ENCODE data around the gene CAMKV.

The CAMKV gene

DNA sequence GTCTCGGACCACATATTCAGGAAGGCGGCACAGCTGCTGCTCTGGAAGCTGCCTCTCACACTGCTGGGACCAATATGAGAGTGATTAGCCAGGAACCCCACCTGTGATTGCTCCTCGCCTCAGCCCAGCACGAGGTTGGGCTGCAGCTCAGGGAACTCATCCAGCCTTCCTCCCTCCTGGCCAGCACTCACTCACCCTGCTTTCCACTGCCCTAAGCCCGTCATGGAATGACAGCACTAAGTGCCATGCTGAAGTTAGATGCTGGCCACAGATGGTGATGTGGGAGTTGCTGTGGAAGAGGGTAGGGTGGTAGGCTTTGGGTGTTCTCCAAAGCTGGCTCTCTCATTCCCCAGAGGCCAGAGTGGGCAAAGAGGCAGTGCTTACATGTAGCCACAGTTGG lies 26.6 kb upstream of the CAMKV start:
- no peak for DNase-seq

DNA sequence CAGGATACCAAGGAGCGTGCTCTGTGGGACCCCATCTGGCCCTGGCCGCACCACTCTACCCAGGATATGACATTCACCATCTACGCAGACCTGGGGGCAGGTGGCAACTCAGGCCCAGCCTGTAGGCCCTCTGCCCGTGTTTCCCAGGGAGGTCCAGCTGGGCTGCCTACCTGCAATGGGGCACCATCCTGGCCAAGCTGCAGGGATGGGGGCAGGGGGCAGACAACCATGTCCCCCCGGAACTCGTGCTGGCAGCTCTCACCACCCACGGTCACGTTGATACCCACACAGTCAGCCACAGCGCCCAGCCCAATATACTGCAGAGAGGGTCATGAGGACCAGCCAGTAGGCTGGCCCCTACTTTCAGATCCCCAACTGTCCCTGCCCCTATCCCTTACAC lies 26.1 kb upstream of the CAMKV start:
- DNase-seq = no peak

DNA sequence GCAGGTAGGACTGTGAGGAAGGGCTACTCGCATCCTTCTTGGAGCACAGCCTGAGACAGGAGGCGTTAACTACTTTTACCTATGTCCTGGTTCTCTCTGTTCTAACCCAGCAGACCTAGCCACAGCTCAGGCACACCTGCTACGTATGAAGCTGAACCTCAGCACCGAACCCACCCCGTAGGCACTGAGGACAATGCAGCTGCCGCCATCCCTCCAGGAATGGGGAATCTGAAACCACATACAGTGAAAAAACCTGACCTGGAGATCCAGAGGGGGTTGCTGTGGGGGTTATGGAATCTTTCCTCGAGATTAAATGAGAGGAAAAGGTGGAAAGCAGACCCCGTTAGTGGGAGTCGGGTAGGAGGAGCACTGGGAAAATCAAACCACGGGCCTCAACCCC lies 19.6 kb upstream of the CAMKV start:
- no peak for DNase-seq

DNA sequence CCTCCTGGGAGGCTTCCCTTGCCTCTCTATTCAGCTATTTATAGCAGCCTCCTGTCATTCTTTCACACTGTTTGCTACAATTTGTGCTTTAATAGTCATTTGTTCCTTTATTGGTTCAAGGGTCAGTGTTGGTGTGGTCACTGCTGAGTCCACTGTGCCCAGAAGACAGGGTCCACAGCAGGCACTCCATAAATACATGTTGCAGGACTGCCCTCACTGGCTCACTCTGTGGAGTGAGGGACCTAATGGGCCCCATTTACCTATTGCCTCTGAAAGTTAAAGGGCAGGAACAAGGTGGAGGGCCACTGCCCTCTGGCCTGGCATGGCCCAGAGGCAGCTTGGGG lies 17.2 kb upstream of the CAMKV start:
- no peak for DNase-seq

DNA sequence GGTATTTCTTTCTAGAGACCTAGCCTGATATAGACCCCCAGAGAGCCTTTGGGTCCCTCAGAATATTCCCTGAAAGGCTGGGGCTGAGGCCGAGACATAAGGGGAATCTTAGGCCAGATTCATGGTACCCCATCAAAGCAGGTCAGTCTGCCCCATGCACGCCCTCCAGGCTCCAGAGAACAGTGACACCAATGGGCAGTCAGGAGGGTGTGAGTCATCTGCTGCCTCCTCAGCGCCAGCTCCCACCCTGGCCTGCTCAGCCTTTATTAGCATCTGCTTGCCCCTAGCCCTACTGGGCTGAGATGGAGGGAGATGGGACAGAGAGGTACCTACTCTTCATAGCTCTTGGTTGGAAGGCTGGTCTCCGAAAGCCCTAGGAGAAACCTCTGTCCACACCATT lies 14.3 kb upstream of the CAMKV start:
- no peak for DNase-seq

DNA sequence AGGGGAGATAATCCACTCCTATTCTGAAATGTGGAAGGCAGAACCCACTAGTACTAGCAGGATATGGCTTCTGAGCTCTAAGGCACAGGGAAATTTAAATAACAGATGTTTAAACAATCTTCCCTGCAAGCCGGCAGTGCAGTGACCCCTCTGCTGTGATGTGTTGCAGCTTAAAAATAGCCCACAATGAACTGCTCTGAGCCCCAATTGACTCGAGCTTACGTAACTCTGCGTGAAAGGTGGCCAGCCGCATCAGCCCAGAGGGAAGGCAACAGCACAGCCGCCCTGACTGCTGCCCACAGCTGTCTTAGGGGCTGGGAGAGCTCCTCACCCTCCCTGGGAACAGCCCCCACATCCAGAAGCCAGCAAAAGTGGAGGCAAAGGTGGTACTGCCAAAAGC lies 12.5 kb upstream of the CAMKV start:
- no peak for DNase-seq

DNA sequence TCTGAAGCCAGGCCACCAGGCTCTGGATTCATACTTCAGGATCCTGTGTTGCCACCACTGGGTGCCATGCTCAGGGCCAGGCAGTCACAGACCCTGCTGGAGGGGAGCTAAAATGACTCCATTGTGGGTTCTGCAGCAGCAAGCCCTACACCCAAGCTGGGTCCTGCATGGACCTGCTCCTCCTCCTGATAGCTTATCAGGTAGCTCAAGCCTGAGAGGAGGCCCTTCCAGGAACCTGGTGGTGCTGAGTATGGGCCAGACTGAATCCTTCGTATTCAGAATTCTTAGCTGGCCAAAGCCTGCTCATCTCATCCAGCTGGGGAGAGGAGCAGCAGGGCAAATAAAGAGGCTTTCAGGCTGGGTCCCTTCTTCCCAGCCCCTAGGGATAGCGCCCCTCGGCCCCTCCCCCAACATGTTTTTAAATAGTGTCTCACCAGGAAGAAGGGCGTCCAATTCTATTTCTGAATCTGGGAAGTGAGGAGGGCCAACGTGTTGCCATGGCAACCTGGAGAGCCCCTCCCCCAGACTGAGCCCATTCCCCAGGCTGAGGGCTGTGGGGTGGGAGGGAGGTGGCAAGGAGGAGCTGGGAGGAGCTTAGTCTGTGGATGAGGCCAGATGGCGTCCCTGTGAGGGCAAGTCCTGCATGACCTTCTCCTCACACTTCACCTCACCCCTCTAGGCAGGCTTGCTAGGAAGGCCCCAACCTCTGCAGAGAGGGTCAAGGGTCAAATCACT lies 11.0 kb upstream of the CAMKV start:
- DNase-seq = no peak

DNA sequence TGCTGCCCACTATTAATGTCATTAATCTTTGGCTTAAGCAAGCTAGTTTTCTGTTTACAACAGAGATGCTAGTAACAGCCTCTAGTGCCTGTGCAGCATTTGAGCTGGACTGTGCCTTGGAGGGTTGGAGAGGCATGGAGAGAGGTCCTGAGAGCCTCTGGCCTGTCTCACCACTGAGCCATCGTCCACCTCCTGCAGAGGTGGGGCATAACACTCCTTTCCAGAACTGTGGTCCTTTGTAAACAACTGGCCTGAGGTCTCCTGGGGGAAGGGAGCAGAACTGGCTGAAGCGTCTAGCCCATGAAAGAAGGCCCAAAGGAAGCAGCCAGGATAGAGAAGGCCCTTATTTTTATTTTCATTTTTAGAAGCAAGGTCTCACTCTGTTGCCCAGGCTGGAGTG lies 10.0 kb upstream of the CAMKV start:
- no peak for DNase-seq

DNA sequence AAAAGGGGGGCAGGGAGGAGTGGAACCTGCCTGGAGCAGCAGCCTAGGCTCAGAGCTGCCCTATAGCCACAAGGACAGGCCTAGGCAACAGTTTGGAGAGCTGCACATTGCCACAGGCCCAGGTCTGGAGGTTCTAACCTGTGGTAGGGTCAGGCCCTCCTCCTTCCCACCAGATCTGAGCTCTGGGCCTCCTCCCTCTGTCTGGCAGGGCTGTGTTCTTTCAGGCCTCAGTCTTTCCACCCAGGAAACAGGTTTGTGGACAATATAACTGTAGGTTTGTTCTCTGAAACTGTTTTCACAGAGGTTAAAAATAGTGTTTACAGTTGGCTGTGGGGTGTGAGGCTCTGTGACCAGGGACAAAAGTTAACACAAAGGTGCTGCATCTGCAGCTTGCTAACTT lies 9.0 kb upstream of the CAMKV start:
- no peak for DNase-seq

DNA sequence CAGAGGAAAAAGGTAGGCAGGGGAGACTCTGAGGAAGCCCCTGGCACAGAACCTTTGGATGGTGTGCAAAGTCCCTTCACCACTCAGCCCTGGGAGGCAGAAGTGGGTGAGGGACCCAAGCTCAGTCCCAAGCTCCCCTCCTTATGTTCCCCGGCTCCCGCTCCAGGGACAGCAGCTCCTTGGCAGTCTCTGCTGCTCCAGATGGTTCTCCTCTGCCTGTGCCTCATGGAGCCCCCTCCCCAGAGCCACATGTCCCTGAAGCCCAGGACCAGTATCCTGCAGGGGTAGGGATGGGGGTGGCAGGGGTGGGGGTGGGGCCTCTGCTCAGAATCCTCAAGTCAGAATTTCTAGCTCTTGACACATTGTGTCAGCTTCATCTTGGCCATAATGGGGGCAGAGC lies 8.0 kb upstream of the CAMKV start:
- no peak for DNase-seq

DNA sequence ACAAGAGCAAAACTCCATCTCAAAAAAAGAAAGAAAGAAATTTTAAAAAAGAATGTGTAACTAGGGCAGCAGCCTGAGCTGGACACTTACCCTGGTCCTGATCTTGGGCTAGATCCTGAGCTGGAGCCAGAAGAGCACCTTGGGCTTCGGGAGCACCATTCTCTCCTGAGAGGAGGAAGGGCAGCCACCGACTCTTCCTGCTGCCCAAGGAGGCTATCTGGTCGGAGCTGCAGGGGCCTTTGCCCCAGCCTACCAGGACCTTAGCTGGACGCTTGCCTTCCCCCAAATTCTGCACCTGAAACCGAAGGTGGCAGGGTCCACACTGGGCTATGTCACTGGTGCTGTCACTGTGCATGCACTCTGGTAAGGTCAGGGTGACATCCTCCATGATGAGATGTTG lies 6.9 kb upstream of the CAMKV start:
- DNase-seq = no peak

DNA sequence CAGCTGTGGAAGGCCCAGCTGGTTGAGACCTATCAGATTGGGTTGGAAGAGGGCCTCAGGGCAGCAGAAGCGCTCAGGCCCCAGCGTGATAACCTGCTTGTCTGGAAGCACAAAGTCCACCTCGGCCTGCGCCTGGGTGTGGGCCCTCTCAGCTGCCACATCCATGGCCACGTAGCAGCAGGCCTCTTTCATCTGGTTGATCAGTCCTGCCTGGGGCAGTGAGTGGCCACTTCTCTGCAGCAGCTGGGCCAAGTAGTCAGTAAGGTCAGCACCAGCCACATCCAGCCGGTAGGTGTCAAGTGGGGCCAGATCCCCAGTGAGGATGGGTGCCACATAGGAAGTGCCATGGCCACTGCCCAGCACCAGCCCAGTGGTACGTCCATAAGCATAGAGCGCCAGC lies 3.9 kb upstream of the CAMKV start:
- no peak for DNase-seq

DNA sequence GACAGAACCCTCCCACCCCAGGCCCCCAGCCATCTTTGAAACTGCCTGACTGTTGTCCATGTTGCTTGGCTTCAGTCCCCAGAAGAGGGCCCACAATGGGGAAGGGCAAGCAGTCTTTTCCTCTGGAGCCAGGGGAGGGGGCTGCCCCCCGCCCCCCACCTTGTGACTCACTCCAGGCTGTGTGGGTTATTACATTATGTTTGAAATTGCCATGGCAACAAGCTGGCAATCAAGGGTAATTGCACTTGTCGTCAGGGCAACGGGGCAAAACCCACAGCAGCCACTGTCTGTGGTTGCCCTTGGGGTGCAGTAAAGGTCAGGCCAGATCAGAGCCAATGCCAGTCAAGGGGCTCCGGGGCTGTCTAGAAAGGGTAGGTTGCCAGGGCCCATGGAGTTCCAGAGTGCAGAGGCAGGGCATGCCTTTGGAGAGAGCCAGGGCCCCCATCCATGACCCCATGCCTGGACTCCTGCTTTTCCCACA lies 3.1 kb upstream of the CAMKV start:
- no peak for DNase-seq

DNA sequence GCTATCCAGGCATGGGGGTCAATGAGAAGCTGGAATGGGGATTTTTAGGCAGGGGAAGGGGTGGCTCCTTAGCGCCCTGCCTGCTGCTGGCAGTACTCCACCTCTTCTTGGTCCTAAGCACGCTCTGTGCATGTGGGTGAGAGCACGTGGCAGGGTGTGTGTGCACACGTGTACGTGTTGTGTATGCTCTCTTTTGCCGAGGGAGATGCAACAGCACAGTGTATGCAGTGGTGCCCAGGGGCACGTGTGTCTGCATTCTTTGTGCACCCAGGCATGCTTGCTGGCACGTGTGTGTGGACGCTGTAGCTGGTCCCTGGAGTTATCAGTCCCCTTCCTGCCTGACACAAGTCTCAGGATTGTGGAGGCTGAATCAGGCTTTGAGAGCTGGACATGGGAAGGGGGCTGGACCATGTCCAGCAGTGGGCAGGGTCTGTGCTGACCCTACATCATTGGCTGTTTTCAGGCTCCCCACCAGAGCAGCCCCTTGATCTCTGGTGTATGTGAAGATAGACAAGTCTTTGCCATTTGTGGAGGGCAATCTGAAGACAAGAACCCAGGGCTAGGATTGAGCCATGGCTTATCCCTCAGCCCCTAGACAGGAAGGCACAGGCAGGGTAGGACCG lies 1.9 kb upstream of the CAMKV start:
- no peak for DNase-seq

DNA sequence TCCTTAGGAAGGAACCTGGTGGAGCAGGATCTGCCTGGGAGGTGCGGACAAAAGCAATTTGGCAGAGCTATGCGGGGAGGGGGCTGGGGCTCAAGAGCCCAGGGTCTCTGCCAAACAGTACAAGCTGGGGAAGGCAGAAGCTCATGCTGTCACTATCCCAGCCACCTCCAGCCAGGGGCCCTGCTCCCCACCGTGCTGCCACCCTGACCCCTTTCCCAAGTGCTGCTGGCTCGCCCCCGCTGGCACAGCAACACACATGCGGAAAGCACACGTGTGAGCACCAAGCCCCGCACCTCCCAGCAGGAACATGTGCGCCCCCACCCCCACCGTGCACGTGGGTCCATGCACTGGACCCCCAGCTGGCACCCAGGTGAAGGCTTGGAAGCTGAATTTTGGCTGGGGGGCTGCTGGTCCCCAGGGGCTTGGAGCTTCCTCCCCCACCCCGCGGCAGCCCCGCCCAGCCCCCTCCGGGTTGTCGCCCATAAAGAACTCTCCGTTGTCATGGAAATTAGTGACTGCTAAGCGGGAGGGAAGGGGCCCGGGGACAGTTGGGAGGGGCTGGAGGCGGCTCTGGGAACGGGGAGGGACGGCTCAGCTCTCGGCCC lies 742 bp downstream of the CAMKV start:
- DNase-seq = peak; percentile 0

DNA sequence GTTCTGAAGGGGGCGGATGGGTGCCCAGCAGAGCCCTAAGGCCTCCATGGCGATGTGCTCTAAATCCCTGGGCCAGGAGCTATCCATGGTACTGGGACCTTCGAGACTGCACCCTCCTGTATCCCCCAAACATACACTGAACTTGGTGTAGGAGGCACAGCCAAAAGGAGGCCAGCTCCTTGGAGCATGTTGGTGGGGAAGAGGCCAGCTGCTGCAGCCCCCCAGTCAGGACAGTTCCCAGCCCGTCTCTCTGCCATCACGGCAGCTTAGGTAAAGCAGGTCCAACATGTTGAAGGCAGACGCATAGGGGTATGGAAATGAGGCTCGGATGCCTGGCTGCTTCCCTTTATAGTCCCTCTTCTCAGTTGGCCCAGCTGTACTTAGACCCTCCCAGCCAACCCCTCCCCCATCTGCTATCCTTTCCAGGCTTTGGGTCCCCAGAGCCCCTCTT lies 1.8 kb downstream of the CAMKV start:
- no peak for DNase-seq

DNA sequence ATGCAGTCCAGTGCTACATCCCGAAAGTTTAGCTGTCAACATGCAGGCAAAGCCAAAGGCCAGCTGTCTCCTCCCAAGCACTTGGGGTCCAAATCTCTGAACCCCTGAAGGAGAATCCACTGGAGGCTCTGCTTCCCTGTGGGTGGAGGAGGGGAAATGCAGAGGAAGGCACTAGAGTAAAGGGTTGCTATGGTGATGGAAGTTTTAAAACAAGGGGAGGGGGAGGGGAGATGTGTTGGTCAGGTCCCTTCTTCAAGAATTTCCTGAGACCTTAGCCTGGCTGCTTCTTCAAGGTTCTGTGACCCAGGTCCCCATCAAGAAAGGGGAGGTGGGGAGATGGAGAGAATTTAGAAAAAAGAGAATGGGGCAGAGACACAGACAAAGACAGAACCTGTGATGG lies 2.3 kb downstream of the CAMKV start:
- DNase-seq = no peak

DNA sequence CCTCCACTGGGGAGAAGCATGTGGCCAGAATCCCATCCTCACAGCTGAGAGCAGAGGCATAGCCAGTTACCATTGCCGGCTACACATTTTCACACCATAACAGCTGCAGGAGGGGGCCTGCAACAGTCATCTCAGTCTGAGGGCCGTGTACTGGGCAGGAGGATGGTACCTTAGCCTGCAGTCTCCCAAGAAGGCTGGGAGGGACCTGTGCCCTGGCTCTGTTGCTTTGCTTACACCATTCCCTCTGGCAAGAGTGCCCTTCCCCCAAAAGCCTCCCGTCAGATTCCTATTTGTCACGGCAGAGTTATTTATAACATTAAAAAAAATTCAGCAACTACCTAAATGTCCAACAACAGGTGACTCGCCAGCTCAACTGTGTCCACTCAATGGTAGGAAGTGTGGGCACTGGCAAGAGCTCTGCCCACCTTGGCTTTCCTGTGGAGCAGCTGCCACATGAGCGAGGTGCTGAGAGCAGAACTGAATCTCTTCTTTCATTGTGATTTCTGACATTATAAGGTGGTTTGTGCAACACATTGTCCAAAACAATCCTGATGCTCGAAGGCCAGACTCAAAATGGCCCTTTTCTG lies 4.4 kb downstream of the CAMKV start:
- DNase-seq = no peak

DNA sequence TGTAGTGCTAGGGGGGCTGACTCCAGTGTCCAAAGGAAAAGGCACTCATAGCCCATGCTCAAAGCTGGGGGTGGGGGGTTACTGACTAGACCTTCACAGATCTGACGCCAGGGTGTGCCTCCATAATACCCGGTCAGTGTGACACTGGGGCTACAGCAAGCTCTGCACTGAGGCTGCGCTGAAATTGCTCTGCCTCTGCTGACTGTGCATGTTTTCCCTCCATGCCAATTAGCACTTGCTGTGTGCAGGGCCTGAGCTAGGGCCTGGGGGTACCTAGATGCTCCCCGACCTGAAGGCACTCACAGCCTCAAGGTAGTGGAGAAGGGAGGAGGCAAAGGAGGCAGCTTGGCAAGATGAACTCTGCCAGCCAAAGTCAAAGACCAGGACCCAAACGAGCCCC lies 5.2 kb downstream of the CAMKV start:
- DNase-seq = no peak

DNA sequence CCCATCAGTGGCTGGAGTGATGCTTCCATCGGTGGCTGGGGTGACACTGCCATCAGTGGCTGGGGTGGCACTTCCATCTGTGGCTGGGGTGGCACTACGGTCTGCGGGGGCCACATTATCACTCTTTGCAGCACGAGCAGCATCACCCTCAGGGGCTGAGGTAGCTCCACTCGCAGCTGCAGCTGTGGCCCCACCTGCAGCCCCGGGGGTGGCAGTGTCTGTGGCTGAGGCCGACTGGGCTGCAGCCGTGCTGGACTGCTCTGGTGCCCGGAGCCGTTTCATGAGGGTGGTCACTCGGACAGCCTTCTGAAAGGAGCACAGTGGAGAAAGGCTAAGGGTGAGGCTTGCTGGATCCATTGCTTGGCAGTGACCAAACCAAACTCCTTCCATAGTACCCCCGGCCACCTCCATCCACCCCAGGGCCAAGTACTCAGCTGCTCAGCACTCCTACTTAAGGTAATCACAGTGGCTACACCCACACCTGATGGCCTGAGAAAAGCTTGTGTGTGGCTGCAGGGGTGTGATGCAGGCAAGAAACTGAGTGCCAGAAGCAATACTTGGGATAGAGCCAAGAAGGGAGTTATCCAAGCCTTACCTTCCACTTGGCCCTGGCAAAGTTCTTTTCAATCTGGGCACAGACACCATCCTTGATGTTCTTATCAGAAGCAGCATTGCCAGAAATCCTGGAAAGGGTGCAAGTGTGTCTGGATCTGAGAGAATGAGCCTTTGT lies 10.0 kb downstream of the CAMKV start:
- no peak for DNase-seq

DNA sequence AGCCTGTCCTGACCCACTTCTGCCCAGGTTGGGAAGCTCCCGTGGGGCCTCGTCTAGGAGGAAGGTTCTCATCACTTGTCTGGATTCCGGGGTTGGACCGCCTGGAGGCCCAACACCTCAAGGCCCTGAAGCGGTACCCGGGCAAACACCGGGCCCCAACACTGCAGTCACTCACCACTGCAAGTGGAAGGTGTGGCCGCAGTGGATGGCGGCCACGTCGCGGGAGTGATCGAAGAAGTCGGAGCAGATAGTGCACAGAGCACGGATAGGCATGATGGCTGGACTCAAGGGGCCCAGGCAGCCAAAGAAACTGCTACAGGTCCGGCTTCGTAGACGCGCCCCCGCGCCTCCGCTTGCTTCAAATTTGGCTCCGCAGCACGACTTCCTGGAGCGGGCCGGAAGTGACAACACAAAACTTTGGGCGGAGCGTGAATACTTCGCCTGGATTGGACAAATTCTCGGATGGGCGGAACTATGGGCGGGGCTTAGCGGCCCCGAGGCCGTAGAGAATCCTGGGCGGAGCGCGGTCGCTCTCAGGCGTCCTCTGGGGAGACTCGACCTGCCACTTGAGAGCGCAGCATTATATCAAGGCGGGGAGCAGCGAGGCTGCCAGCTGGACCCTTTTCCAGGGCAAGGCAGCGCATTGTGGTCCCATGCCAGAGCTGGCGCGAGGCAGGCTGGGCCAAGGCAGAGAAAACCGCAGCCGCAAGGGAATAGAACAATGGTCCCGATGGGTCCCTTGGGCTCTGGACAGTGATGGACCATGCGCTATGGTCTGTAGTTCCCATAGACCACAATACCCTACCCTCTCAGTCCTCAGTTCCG lies 13.3 kb downstream of the CAMKV start, which contains the start of gene TRAIP:
Gene TRAIP (minus strand): TSS at position 384 of the 825 bp plus-strand sequence. CDS start 111 bp downstream, at position 273.
- DNase-seq = peak; percentile 93

DNA sequence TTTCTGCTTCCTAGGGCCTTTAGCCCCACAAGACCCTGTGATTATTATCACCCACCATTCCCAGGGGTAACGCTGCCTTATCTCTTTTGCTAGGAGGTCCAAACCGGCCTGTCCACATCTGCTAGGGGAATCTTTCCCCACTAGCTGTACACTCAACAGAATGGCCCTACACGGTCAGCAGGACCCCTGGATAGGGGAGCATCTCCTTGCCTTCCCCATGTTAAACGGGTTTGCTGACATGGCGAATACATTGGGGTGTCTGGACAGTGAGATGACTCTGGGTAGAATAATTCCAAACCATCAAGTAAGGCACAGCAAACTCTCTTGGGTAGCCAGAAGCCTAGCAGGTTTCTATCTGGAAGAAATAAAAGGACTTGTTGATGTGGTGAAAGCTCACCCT lies 14.0 kb downstream of the CAMKV start:
- no peak for DNase-seq
